Muscle of back (tissue), 11 donors: ENCODE results near the gene SLC13A3. TPM values are rescaled to one million over a fixed set of nuclear protein-coding genes. Genes with fewer than 3 reads are reported as not detected.

Experiments
- DNase-seq, 3 donors: peaks; one replicate each; pipeline versions ENCODE4 v3.0.0 to v3.0.0-alpha.2; 2013
- polyA plus RNA-seq, 10 donors: library from polyadenylated mRNA; unstranded; fragments of 120-200 nt; gene quantifications; one replicate each; pipeline ENCODE4 v1.2.1, GENCODE V29; 2013; ENCODE audit not compliant: insufficient read length in 10 of 10

Gene SLC13A3
- polyA plus RNA-seq, 10 donors: 2.2 to 4.8 (median 3.3) TPM

GRCh38 chr20:46606817-46607190 is 44.5 kb downstream of the SLC13A3 start:
- DNase-seq: no peak

GRCh38 chr20:46605978-46606816 is 45.1 kb downstream of the SLC13A3 start:
- no peak for DNase-seq

GRCh38 chr20:46605181-46605580 is 46.1 kb downstream of the SLC13A3 start:
- DNase-seq: no peak

- DNase-seq: no peak
Measured at GRCh38 chr20:46604551-46605133, 46.6 kb downstream of the SLC13A3 start.

GRCh38 chr20:46602429-46602828 is 48.8 kb downstream of the SLC13A3 start:
- no peak for DNase-seq

GRCh38 chr20:46601603-46602122 is 49.6 kb downstream of the SLC13A3 start:
- DNase-seq: no peak

GRCh38 chr20:46600286-46600752 is 50.9 kb downstream of the SLC13A3 start:
- no peak for DNase-seq

GRCh38 chr20:46599227-46599987 is 51.9 kb downstream of the SLC13A3 start:
- peak in 1 of 3 donors; percentile 26 for DNase-seq

GRCh38 chr20:46595933-46596332 is 55.3 kb downstream of the SLC13A3 start:
- DNase-seq: no peak

- DNase-seq: no peak
Measured at GRCh38 chr20:46594725-46595124, 56.5 kb downstream of the SLC13A3 start.

GRCh38 chr20:46592580-46593362 is 58.5 kb downstream of the SLC13A3 start:
- DNase-seq: no peak

GRCh38 chr20:46590443-46590842 is 60.8 kb downstream of the SLC13A3 start:
- no peak for DNase-seq

GRCh38 chr20:46588532-46589511 is 62.4 kb downstream of the SLC13A3 start:
- DNase-seq: no peak

GRCh38 chr20:46587986-46588385 is 63.3 kb downstream of the SLC13A3 start:
- no peak for DNase-seq

- DNase-seq: no peak
Measured at GRCh38 chr20:46586724-46587123, 64.5 kb downstream of the SLC13A3 start.

- no peak for DNase-seq
Measured at GRCh38 chr20:46584508-46584907, 66.8 kb downstream of the SLC13A3 start.

- DNase-seq: no peak
Measured at GRCh38 chr20:46583411-46584214, 67.6 kb downstream of the SLC13A3 start.

- no peak for DNase-seq
Measured at GRCh38 chr20:46582648-46583047, 68.6 kb downstream of the SLC13A3 start.

- DNase-seq: no peak
Measured at GRCh38 chr20:46581391-46581790, 69.9 kb downstream of the SLC13A3 start.
